Sigmoid colon (tissue), 7 donors: Measurements from ENCODE around the gene DSE. TPM values are rescaled to one million over a fixed set of nuclear protein-coding genes. Genes with fewer than 3 reads are reported as not detected.
A peak's percentile ranks its signal among the peaks of the same experiment; 100 is the strongest.

Source experiments
- DNase-seq: peaks from one replicate; pipeline ENCODE4 v3.0.0-alpha.2; 2019
- H3K27ac ChIP-seq, 4 donors: fragments of 200-600 bp; sonication (generic); one replicate each; pipeline ENCODE4 v1.5.1; 2016 to 2019; ENCODE audit warnings: mild to moderate bottlenecking in 1 of 4
- H3K27me3 ChIP-seq, 3 donors: fragments of 200-600 bp; sonication (generic); one replicate each; pipeline ENCODE4 v1.5.1; 2019; ENCODE audit warnings: mild to moderate bottlenecking in 1 of 3
- H3K36me3 ChIP-seq, 4 donors: fragments of 200-600 bp; sonication (generic); one replicate each; pipeline ENCODE4 v1.5.1; 2016 to 2019
- H3K4me1 ChIP-seq, 4 donors: fragments of 200-600 bp; sonication (generic); one replicate each; pipeline ENCODE4 v1.5.1; 2017 to 2019
- H3K4me3 ChIP-seq, 4 donors: fragments of 200-600 bp; sonication (generic); one replicate each; pipeline ENCODE4 v1.5.1; 2017 to 2019; ENCODE audit warnings: mild to moderate bottlenecking in 2 of 4, moderate library complexity in 1 of 4
- H3K9me3 ChIP-seq, 4 donors: fragments of 200-600 bp in 3 of 4; sonication (generic) in 3 of 4; one replicate each; pipeline versions ENCODE4 v1.5.1 to v1.6.1; 2013 to 2019
- CTCF ChIP-seq, 4 experiments: fragments of 450-650 bp in 3 of 4; fragments of 200-600 bp in 1 of 4; IDR thresholded peaks; one replicate each; pipeline ENCODE4 v1.5.1; 2016 to 2019; ENCODE audit warnings: antibody characterized with exemption in 4 of 4, mild to moderate bottlenecking in 3 of 4, moderate library complexity in 2 of 4
- EP300 ChIP-seq, 4 donors: sonication (generic); formaldehyde crosslinking; IDR thresholded peaks; one replicate each; pipeline ENCODE4 v1.6.1; 2017; ENCODE audit warnings: antibody characterized with exemption in 4 of 4
- POLR2A ChIP-seq, 2 donors: fragments of 450-650 bp; IDR thresholded peaks; one replicate each; pipeline ENCODE4 v1.6.1; 2016; ENCODE audit warnings: antibody characterized with exemption in 2 of 2, mild to moderate bottlenecking in 2 of 2, moderate library complexity in 2 of 2
- POLR2AphosphoS5 ChIP-seq, 4 donors: sonication (generic); formaldehyde crosslinking; IDR thresholded peaks; one replicate each; pipeline ENCODE4 v1.6.1; 2017; ENCODE audit warnings: antibody characterized with exemption in 4 of 4
- WGBS, 2 donors: extraction: QIAGEN DNeasy Blood & Tissue Kit; methylation state at CpG; one replicate each; pipeline ENCODE4 v1.1.7; 2013; 5-methylcytosine and 5-hydroxymethylcytosine counted together
- intact Hi-C: fragments of 100-400 bp; cut with DNase I; formaldehyde crosslinking; loops from one replicate; pipeline ENCODE4 v1.15.1; 2023
- polyA plus RNA-seq, 3 donors: library from polyadenylated mRNA; stranded (reverse); fragments of 200-250 nt; gene quantifications; one replicate each; pipeline ENCODE4 v1.2.3, GENCODE V29; 2013
- total RNA-seq, 4 donors: library from RNA; depleted of rRNA; stranded (reverse); fragments of >200 nt; gene quantifications; one replicate each; pipeline ENCODE4 v1.1.0, GENCODE V29; 2016
- donor health status: healthy with polysubstance abuse.
- donor health status: Bipolar disorder and iron deficiency.
- donor health status: healthy.

DSE gene
- total and polyA plus RNA-seq, 7 donors: 2.5 to 29.5 (median 17.9) TPM

GRCh38 chr6:116444092-116444491 is 73.3 kb downstream of the DSE start:
- no peaks in the 10 kb centered on the region for H3K36me3 ChIP-seq
- no peaks in the 10 kb centered on the region for H3K27me3 ChIP-seq
- peaks cover 0 to 15% (median 0%) of the 10 kb centered on the region in 4 donors for H3K4me1 ChIP-seq
- H3K4me3 ChIP-seq: no peak overlapping the region
- 39 to 51% methylated on average over 3 of the region's 3 CpGs for WGBS, 2 donors
- DNase-seq: no peak
- no peaks in the 10 kb centered on the region for H3K9me3 ChIP-seq
- no peak overlapping the region for H3K27ac ChIP-seq
- intact Hi-C loops: no loop called here
- TF ChIP-seq EP300 (IDR thresholded peaks at IDR 0.05) (no peak), POLR2AphosphoS5 (IDR thresholded peaks at IDR 0.05) (no peak), POLR2A (IDR thresholded peaks at IDR 0.05) (no peak), CTCF (IDR thresholded peaks at IDR 0.05) (peak in 1 of 4 experiments; percentile 31)

GRCh38 chr6:116444575-116444974 is 73.8 kb downstream of the DSE start:
- H3K9me3 ChIP-seq: no peaks in the 10 kb centered on the region
- no peak for DNase-seq
- no peak overlapping the region for H3K27ac ChIP-seq
- TF ChIP-seq CTCF (IDR thresholded peaks at IDR 0.05) (no peak), POLR2A (IDR thresholded peaks at IDR 0.05) (no peak), EP300 (IDR thresholded peaks at IDR 0.05) (no peak), POLR2AphosphoS5 (IDR thresholded peaks at IDR 0.05) (no peak)
- H3K27me3 ChIP-seq: no peaks in the 10 kb centered on the region
- intact Hi-C loops: no loop called here
- peaks cover 0 to 15% (median 0%) of the 10 kb centered on the region in 4 donors for H3K4me1 ChIP-seq
- 84 to 92% methylated on average over 1 of the region's 1 CpG for WGBS, 2 donors
- no peaks in the 10 kb centered on the region for H3K36me3 ChIP-seq
- H3K4me3 ChIP-seq: no peak overlapping the region

GRCh38 chr6:116445102-116445501 is 74.4 kb downstream of the DSE start:
- no peak overlapping the region for H3K4me3 ChIP-seq
- H3K4me1 ChIP-seq: peaks cover 0 to 15% (median 0%) of the 10 kb centered on the region in 4 donors
- H3K27me3 ChIP-seq: no peaks in the 10 kb centered on the region
- WGBS, 2 donors: 44 to 56% methylated on average over 5 of the region's 5 CpGs
- no peak for TF ChIP-seq CTCF (IDR thresholded peaks at IDR 0.05)
- TF ChIP-seq EP300 (IDR thresholded peaks at IDR 0.05): no peak
- no peak for TF ChIP-seq POLR2A (IDR thresholded peaks at IDR 0.05)
- no peak for TF ChIP-seq POLR2AphosphoS5 (IDR thresholded peaks at IDR 0.05)
- H3K36me3 ChIP-seq: no peaks in the 10 kb centered on the region
- no peak for DNase-seq
- intact Hi-C loops: no loop called here
- H3K9me3 ChIP-seq: no peaks in the 10 kb centered on the region
- no peak overlapping the region for H3K27ac ChIP-seq

DNA sequence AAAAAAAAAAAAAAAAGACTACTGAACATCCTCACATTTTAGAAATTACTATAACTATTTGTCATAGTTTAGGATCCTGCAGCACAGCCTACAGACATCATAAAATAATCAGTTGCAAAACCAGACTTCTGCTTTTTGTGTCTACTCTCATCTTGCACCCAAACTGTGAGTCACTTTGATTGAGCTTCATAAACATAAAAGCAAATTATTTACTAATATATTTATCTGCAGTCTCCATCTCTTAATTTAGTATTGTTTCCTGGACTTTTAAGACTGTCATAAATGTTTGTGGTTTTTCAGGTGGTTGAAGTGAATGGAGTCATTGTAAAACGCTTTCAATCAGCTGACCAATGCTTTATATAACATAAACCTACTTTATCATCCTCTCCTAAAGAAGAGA is 75.7 kb downstream of the DSE start:
- Histone ChIP-seq H3K4me3 (no peak overlapping the region), H3K27ac (no peak overlapping the region), H3K27me3 (no peaks in the 10 kb centered on the region), H3K4me1 (peaks cover 0 to 15% (median 0%) of the 10 kb centered on the region in 4 donors), H3K9me3 (no peaks in the 10 kb centered on the region), H3K36me3 (no peaks in the 10 kb centered on the region)
- intact Hi-C loops: no loop called here
- TF ChIP-seq EP300 (IDR thresholded peaks at IDR 0.05) (no peak), POLR2A (IDR thresholded peaks at IDR 0.05) (no peak), POLR2AphosphoS5 (IDR thresholded peaks at IDR 0.05) (no peak), CTCF (IDR thresholded peaks at IDR 0.05) (no peak)
- no peak for DNase-seq
- 8 to 58% methylated on average over 1 of the region's 1 CpG for WGBS, 2 donors

GRCh38 chr6:116447052-116447451 is 76.3 kb downstream of the DSE start:
- TF ChIP-seq POLR2A (IDR thresholded peaks at IDR 0.05) (no peak), POLR2AphosphoS5 (IDR thresholded peaks at IDR 0.05) (no peak), CTCF (IDR thresholded peaks at IDR 0.05) (no peak), EP300 (IDR thresholded peaks at IDR 0.05) (no peak)
- Histone ChIP-seq H3K9me3 (no peaks in the 10 kb centered on the region), H3K36me3 (no peaks in the 10 kb centered on the region), H3K4me1 (peaks cover 0 to 15% (median 0%) of the 10 kb centered on the region in 4 donors), H3K27me3 (no peaks in the 10 kb centered on the region), H3K4me3 (no peak overlapping the region), H3K27ac (peak overlapping the region in 2 of 4 donors; percentile 24 to 28)
- 37 to 70% methylated on average over 3 of the region's 3 CpGs for WGBS, 2 donors
- intact Hi-C loops: no loop called here
- no peak for DNase-seq
